ENCODE results near the gene MZF1.

DNA sequence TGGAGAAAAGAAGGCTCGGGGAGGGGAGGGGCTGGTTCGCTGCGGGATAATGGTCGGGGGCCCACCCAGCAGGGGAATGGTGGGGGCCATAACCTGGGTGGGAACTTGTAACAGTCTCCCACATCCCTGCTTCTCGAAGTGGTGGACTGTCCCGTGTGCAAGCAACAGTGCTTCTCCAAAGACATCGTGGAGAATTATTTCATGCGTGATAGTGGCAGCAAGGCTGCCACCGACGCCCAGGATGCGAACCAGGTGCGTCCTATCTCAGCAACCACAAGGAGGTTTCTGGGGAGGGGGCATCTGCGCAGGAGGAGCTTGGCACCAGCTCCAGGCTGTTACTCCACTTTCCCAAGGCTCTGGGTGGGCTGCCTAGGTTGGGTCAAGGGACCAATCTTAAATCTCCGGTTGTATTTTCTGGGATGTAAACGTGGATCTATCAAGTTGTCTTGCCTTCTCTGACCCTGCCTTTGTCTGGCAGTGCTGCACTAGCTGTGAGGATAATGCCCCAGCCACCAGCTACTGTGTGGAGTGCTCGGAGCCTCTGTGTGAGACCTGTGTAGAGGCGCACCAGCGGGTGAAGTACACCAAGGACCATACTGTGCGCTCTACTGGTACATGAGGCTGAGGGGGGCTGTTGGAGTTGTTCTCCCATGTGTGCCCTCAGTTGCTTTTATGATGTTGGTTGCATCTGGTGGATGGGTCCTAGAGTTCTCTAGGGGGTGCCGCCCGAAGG lies 27.7 kb downstream of the MZF1 start:
- TF ChIP-seq CTCF (conservative IDR thresholded peaks at IDR 0.05; ENCODE audit: low read depth, low read length) (no peak), EZH2 (IDR thresholded peaks at IDR 0.05; ENCODE audit: low read length, unreplicated experiment) (no peak)
